Measurements from ENCODE around the gene WASF2. TPM values are rescaled to one million over a fixed set of nuclear protein-coding genes. Genes with fewer than 3 reads are reported as not detected.

Gene WASF2, protein sequence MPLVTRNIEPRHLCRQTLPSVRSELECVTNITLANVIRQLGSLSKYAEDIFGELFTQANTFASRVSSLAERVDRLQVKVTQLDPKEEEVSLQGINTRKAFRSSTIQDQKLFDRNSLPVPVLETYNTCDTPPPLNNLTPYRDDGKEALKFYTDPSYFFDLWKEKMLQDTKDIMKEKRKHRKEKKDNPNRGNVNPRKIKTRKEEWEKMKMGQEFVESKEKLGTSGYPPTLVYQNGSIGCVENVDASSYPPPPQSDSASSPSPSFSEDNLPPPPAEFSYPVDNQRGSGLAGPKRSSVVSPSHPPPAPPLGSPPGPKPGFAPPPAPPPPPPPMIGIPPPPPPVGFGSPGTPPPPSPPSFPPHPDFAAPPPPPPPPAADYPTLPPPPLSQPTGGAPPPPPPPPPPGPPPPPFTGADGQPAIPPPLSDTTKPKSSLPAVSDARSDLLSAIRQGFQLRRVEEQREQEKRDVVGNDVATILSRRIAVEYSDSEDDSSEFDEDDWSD
- 40.1 to 52.5 TPM (median 48.7 TPM) in 5 replicates for total RNA-seq (2022; extraction: Qiagen RNA extraction; ENCODE audit: low read depth)

GRCh38 chr1:27489973-27490741 is at the start of gene WASF2:
WASF2 (minus strand) TSS chr1:27490167; CDS start chr1:27428890, 61,277 bp downstream.

GRCh38 chr1:27392096-27392777 is 97.7 kb downstream of the WASF2 start, which contains the start of gene GPR3:
GPR3 (plus strand) TSS chr1:27392622; CDS start chr1:27393799, 1,177 bp downstream.

DNA sequence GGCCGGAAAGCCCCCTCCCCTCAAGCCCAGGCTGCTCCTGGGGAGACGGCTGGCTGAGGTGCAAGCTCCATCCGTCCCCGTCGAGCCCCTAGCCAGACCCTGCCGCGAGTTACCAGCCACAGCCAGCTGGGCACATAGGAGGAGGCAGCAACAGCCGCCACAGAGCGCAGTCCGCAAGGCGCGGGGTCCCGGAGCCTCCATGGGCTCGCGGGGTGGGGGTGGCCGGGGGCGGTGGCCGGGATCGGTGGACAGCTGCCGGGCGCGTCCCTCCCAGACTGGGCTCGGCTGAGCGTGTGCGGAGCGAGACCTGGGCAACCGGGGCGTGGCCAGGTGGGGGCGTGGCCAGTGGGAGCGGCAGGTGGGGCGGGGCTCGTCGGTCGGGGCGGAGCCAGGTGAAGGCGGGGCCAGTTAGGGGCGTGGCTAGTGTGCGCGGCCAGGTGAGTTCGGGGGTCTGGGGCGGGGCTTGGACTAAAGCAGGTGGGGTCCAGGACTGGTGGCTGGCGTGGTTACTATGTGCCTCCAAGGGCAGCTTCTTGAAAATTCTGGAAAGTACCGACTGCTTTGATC is 106.8 kb downstream of the WASF2 start, which contains the start of gene CD164L2:
Gene CD164L2, minus strand, starts transcription at position 295 of the 567 bp plus-strand sequence. Its CDS starts 94 bp downstream, at position 201.

GRCh38 chr1:27374362-27375086 is 115.4 kb downstream of the WASF2 start, which contains the start of gene FCN3:
FCN3 (minus strand) TSS chr1:27374824; CDS start chr1:27374818, 6 bp downstream.

DNA sequence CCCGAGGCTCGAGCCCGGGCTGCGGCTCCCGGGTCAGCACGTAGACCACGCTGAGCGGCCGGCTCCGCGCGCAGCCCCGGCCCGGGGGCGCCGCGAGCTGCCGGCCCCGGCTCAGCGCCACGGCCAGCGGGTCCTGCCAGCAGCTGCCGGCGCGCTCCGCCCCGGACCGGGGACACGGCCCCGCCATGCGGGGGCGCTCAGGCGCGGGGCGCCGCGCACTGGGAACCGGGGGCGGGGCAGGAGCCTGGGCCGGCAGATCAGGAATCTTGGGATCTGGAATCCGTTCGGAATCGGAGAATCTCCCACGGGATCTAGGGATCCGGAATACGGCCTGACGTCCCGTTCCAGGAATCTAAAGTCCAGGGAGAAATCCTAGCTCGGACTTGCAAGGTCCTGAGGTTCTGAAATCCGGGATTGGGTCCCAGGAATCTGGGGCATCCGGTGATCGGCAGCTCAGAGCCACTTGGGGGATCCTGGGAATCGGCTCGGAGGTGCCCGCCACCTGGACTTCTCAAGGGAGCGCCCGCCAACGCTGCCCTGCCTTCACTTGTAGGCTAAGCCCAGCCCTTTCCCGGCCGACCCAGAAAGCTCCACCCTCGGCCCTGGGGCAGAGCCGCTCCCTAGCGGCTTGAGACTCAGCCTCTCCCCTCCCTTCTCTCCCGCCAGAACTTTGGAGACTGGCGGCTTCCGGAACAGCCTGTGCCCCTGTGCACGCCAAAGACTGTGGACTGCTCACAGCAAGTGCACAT is 123.4 kb downstream of the WASF2 start, which contains the start of gene MAP3K6:
Gene MAP3K6, minus strand, starts transcription at position 551 of the 749 bp plus-strand sequence. Its CDS starts 364 bp downstream, at position 187.

Other genes with a start within 250 kb of the WASF2 start
- 43.0 to 50.7 TPM (median 50.1 TPM) in 5 replicates for gene TMEM222, start 168.0 kb downstream of the WASF2 start, total RNA-seq (2022; extraction: Qiagen RNA extraction; ENCODE audit: low read depth)
- gene SYTL1, start 148.1 kb downstream of the WASF2 start, total RNA-seq (2022; extraction: Qiagen RNA extraction; ENCODE audit: low read depth) = 0.12 to 0.66 TPM (median 0.50 TPM) in 5 replicates
- 6.8 to 9.6 TPM (median 9.2 TPM) in 5 replicates for gene MAP3K6, start 123.2 kb downstream of the WASF2 start, total RNA-seq (2022; extraction: Qiagen RNA extraction; ENCODE audit: low read depth)
- gene FCN3, start 115.3 kb downstream of the WASF2 start, total RNA-seq (2022; extraction: Qiagen RNA extraction; ENCODE audit: low read depth) = not detected in 5 replicates
- not detected in 5 replicates for gene CD164L2, start 106.8 kb downstream of the WASF2 start, total RNA-seq (2022; extraction: Qiagen RNA extraction; ENCODE audit: low read depth)
- gene GPR3, start 97.5 kb downstream of the WASF2 start, total RNA-seq (2022; extraction: Qiagen RNA extraction; ENCODE audit: low read depth) = 1.6 to 2.3 TPM (median 1.8 TPM) in 5 replicates
- 11.8 to 17.4 TPM (median 16.8 TPM) in 5 replicates for gene AHDC1, start 114.0 kb upstream of the WASF2 start, total RNA-seq (2022; extraction: Qiagen RNA extraction; ENCODE audit: low read depth)
- gene FGR, start 145.0 kb upstream of the WASF2 start, total RNA-seq (2022; extraction: Qiagen RNA extraction; ENCODE audit: low read depth) = 0.05 to 0.08 TPM in 2 of 5 replicates, not detected in the others
- gene IFI6, start 182.0 kb upstream of the WASF2 start, total RNA-seq (2022; extraction: Qiagen RNA extraction; ENCODE audit: low read depth) = 10.4 to 15.9 TPM (median 12.8 TPM) in 5 replicates
- gene FAM76A, start 235.8 kb upstream of the WASF2 start, total RNA-seq (2022; extraction: Qiagen RNA extraction; ENCODE audit: low read depth) = 4.8 to 6.1 TPM (median 5.5 TPM) in 5 replicates